Measurements from ENCODE around the gene MCTP1.

- TF ChIP-seq CTCF (IDR thresholded peaks at IDR 0.05) (no peak), ZFX (IDR thresholded peaks at IDR 0.05; ENCODE audit: borderline replicate concordance) (no peak)
Observed at GRCh38 chr5:94750681-94751080, 534.2 kb downstream of the MCTP1 start.
